Heart right ventricle (tissue), 16 donors: ENCODE data around the gene MIB1. TPM values are rescaled to one million over a fixed set of nuclear protein-coding genes. Genes with fewer than 3 reads are reported as not detected.

Experiments
- ATAC-seq, 8 donors: fragments of 200-7000 bp; cut with Tn5 transposase; one replicate each; pipeline ENCODE4 v1.9.1; 2020; ENCODE audit warnings: mild to moderate bottlenecking in 8 of 8, moderate library complexity in 8 of 8, moderate number of reproducible peaks in 1 of 8
- DNase-seq, 2 donors: peaks; one replicate each; pipeline ENCODE4 v3.0.0-alpha.2; 2020
- H3K27ac ChIP-seq, 10 donors: fragments of 200-600 bp; sonication (generic) in 2 of 10; one replicate each; pipeline versions ENCODE4 v1.5.0 to v1.8.0; 2020 to 2022; ENCODE audit warnings: mild to moderate bottlenecking in 3 of 10
- H3K27me3 ChIP-seq, 7 donors: fragments of 200-600 bp; one replicate each; pipeline ENCODE4 v1.8.0; 2021 to 2022; ENCODE audit warnings: mild to moderate bottlenecking in 2 of 7
- H3K36me3 ChIP-seq, 9 donors: fragments of 200-600 bp; sonication (generic) in 1 of 9; one replicate each; pipeline versions ENCODE4 v1.5.0 to v1.8.0; 2020 to 2022; ENCODE audit warnings: mild to moderate bottlenecking in 2 of 9
- H3K4me1 ChIP-seq, 9 donors: fragments of 200-600 bp; sonication (generic) in 1 of 9; one replicate each; pipeline versions ENCODE4 v1.5.0 to v1.8.0; 2020 to 2022; ENCODE audit warnings: mild to moderate bottlenecking in 4 of 9
- H3K4me3 ChIP-seq, 10 donors: fragments of 200-600 bp; sonication (generic) in 2 of 10; one replicate each; pipeline versions ENCODE4 v1.5.0 to v1.8.0; 2020 to 2022; ENCODE audit warnings: mild to moderate bottlenecking in 7 of 10, moderate library complexity in 2 of 10
- H3K9me3 ChIP-seq, 11 donors: fragments of 200-600 bp in 10 of 11; sonication (generic) in 2 of 11; one replicate each; pipeline versions ENCODE4 v1.5.0 to v1.8.0; 2013 to 2022; ENCODE audit warnings: mild to moderate bottlenecking in 2 of 11, control low read depth in 1 of 11, moderate library complexity in 1 of 11
- WGBS, 2 donors: extraction: QIAGEN DNeasy Blood & Tissue Kit; methylation state at CpG; one replicate each; pipeline ENCODE4 v1.1.7; 2013; ENCODE audit warnings: inconsistent platforms in 1 of 2; 5-methylcytosine and 5-hydroxymethylcytosine counted together
- intact Hi-C, 10 donors: fragments of 100-400 bp; cut with DNase I; formaldehyde crosslinking; loops; one replicate each; pipeline versions ENCODE4 v1.11.1 to v1.14.2; 2022
- polyA plus RNA-seq, 2 donors: library from polyadenylated mRNA; stranded (reverse); fragments of 200-250 nt; gene quantifications; one replicate each; pipeline ENCODE4 v1.2.3, GENCODE V29; 2013
- total RNA-seq, 10 donors: library from RNA; stranded (reverse); fragmentation: NEBNext Ultra II Directional in 3 of 10; extraction: Animal tissue kit (Norgen Biotek cat#: 25700) in 3 of 10; gene quantifications; one replicate each; pipeline versions ENCODE4 v1.2.1 to v1.2.4, GENCODE V29; 2021 to 2023
- TF ChIP-seq, protein P1 (sequence below), 9 donors: fragments of 200-600 bp; sonication (generic) in 2 of 9; IDR thresholded peaks; one replicate each; pipeline versions ENCODE4 v1.5.0 to v1.8.0; 2021 to 2022; ENCODE audit warnings: antibody characterized with exemption in 9 of 9, mild to moderate bottlenecking in 5 of 9, moderate library complexity in 1 of 9
- donor health status: Arrhythmogenic right ventricular cardiomyopathy.
- donor health status: ischemic (EF 13 %, LVEDD 7.1; RV severe dilation, severe dysfunction).
- donor health status: healthy with polysubstance abuse.
- donor health status: DM: no; HTN: yes; CAD: no.
- donor health status: DM: no; HTN: no; CAD: no.
- donor health status: ischemic (EF 25% LVEDD 6.9; RV normal size, moderate dysfunction).
- donor health status: ischemic (EF 25% LVEDD 5.7; RV mildly dilated, moderate dysfunction).
- donor health status: healthy.
- donor health status: DM: yes; HTN: yes; CAD: no.
- donor health status: Ischemic cardiomyopathy.
- donor health status: ischemic (EF 35%, LVEDD 5.7; RV mildly dilated, moderate dysfunction).
- donor health status: nonischemic (EF 11% LVEDD 7.7; RV severe dilation, severe dysfunction).
- donor health status: DM: yes; HTN: yes; CAD: no.
- donor health status: PGD.
- donor health status: ischemic (EF 29% LVEDD 5.4; RV normal size, mild dysfunction).
- donor health status: nonischemic (EF 23%, LVEDD 6.1; RV moderate dilation, normal function).

Gene MIB1
- total and polyA plus RNA-seq, 12 donors, result 3.7 to 32.2 (median 25.0) TPM

DNA sequence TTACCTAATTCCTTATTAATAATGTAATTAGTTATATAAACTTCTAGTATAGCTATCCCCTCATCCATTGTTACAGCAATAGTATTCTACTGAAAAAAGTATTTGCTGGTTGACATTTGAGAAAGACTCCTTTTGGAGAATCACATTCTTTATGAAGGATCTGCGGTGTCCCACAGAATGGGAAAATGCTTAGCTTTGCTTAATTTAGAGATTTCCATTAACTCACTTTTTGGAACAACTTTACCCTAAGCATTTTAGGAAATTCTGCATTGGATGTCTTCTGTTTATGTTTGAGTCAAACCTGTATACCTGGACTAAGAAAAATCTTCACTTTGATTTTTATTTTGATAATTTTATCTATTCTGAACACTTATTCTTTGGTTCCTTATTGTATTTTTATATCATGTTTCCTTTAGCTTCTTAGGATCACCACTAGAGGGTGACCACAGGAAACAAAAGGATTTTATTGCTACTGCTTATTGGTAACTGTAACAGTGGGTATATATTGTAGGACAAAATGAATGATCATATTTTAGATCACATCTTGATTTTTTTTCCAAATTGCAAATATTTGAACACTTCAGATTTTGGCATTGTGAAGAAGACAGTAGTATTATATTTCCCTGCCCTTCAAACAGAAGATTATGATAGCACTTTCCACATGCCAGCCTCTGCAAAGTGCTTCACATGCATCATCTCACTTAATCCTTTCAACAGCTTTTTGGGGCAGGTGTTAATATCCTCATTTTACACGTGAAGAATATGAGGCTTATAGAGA lies 79.6 kb downstream of the MIB1 start:
- Histone ChIP-seq H3K4me1 (no peaks in the 10 kb centered on the region), H3K27me3 (no peaks in the 10 kb centered on the region), H3K9me3 (no peaks in the 10 kb centered on the region), H3K4me3 (no peak overlapping the region), H3K36me3 (peaks cover 0 to 90% (median 20%) of the 10 kb centered on the region in 9 donors), H3K27ac (no peak overlapping the region)
- WGBS, 2 donors, result 47 to 49% methylated on average over 2 of the region's 2 CpGs
- TF ChIP-seq, protein P1, sequence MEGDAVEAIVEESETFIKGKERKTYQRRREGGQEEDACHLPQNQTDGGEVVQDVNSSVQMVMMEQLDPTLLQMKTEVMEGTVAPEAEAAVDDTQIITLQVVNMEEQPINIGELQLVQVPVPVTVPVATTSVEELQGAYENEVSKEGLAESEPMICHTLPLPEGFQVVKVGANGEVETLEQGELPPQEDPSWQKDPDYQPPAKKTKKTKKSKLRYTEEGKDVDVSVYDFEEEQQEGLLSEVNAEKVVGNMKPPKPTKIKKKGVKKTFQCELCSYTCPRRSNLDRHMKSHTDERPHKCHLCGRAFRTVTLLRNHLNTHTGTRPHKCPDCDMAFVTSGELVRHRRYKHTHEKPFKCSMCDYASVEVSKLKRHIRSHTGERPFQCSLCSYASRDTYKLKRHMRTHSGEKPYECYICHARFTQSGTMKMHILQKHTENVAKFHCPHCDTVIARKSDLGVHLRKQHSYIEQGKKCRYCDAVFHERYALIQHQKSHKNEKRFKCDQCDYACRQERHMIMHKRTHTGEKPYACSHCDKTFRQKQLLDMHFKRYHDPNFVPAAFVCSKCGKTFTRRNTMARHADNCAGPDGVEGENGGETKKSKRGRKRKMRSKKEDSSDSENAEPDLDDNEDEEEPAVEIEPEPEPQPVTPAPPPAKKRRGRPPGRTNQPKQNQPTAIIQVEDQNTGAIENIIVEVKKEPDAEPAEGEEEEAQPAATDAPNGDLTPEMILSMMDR (IDR thresholded peaks at IDR 0.05), result peak; percentile 32 to 72 (median 58)
- ATAC-seq, result peak in 1 of 8 donors; percentile 40
- DNase-seq, result no peak
- intact Hi-C loops, result loop anchor here in 3 of 10 donors (2.0 to 10.0 kb wide), 2 partner anchors 31 to 55 kb away; no protein-coding TSS in a partner anchor

GRCh38 chr18:21820811-21821143 lies 80.2 kb downstream of the MIB1 start:
- H3K27me3 ChIP-seq, result no peaks in the 10 kb centered on the region
- TF ChIP-seq, protein P1 (IDR thresholded peaks at IDR 0.05), result no peak
- H3K4me1 ChIP-seq, result peaks cover 0 to 5% (median 2%) of the 10 kb centered on the region in 9 donors
- 56 to 59% methylated on average over 1 of the region's 1 CpG for WGBS, 2 donors
- H3K9me3 ChIP-seq, result no peaks in the 10 kb centered on the region
- intact Hi-C loops, result loop anchor here in 3 of 10 donors (2.0 to 10.0 kb wide), 2 partner anchors 30 to 56 kb away; no protein-coding TSS in a partner anchor
- no peak overlapping the region for H3K4me3 ChIP-seq
- DNase-seq (no peak), ATAC-seq (no peak)
- no peak overlapping the region for H3K27ac ChIP-seq
- peaks cover 0 to 90% (median 18%) of the 10 kb centered on the region in 9 donors for H3K36me3 ChIP-seq

DNA sequence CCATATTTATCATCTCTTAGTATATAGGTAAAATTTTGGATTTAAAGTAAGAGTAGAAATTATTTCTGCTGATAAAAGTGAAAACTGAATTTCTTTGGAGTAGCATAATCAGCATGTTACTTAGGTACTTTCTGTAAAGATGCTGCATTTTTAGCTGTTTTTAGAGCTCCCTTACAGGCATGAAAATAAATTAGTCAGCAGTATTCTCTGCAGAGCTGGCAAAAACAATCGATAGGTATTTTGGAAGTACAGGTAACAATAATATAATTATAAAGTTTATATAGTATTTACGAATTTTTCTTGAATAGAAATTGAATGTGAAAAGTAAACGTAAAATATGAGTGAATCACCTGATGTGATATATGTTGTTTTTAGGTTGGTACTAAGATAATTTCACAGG lies 83.3 kb downstream of the MIB1 start:
- no peak for ATAC-seq
- no peak for DNase-seq
- H3K27me3 ChIP-seq, result no peaks in the 10 kb centered on the region
- H3K27ac ChIP-seq, result no peak overlapping the region
- intact Hi-C loops, result loop anchor here in 1 of 10 donors (10.0 kb wide), 1 partner anchor 59 kb away; no protein-coding TSS in a partner anchor
- H3K4me1 ChIP-seq, result peaks cover 0 to 16% (median 4%) of the 10 kb centered on the region in 9 donors
- TF ChIP-seq, protein P1 (IDR thresholded peaks at IDR 0.05), result no peak
- H3K4me3 ChIP-seq, result no peak overlapping the region
- H3K36me3 ChIP-seq, result peaks cover 0 to 67% (median 4%) of the 10 kb centered on the region in 9 donors
- H3K9me3 ChIP-seq, result no peaks in the 10 kb centered on the region
- 82 to 88% methylated on average over 3 of the region's 3 CpGs for WGBS, 2 donors

GRCh38 chr18:21826196-21826595 lies 85.6 kb downstream of the MIB1 start:
- Histone ChIP-seq H3K27ac (peak overlapping the region; percentile 32 to 85 (median 78)), H3K9me3 (no peaks in the 10 kb centered on the region), H3K4me3 (peak overlapping the region in 8 of 10 donors; percentile 1 to 62 (median 40)), H3K36me3 (peaks cover 0 to 50% (median 0%) of the 10 kb centered on the region in 9 donors), H3K27me3 (no peaks in the 10 kb centered on the region), H3K4me1 (peaks cover 0 to 16% (median 4%) of the 10 kb centered on the region in 9 donors)
- WGBS, 2 donors, result 19 to 27% methylated on average over 3 of the region's 3 CpGs
- ATAC-seq, result peak; percentile 31 to 88 (median 77)
- DNase-seq, result no peak
- TF ChIP-seq, protein P1 (IDR thresholded peaks at IDR 0.05), result no peak
- intact Hi-C loops, result loop anchor here in 1 of 10 donors (10.0 kb wide), 1 partner anchor 61 kb away; no protein-coding TSS in a partner anchor
